Subcutaneous adipose tissue (tissue), 4 donors: ENCODE measurements around the gene LSM14A. TPM values are rescaled to one million over a fixed set of nuclear protein-coding genes. Genes with fewer than 3 reads are reported as not detected.

Experiments
- total RNA-seq, 4 donors: library from RNA; depleted of rRNA; stranded (reverse); fragments of >200 nt; gene quantifications; one replicate each; pipeline ENCODE4 v1.1.0, GENCODE V29; 2016
- TF ChIP-seq, protein P1 (sequence below): fragments of 450-650 bp; IDR thresholded peaks from one replicate; pipeline ENCODE4 v1.5.1; 2016; ENCODE audit warnings: low read depth, mild to moderate bottlenecking, control low read depth, antibody characterized with exemption, moderate library complexity

LSM14A gene
- total RNA-seq, 4 donors from 2014 or later = 60.9 to 113 (median 89.1) TPM

DNA sequence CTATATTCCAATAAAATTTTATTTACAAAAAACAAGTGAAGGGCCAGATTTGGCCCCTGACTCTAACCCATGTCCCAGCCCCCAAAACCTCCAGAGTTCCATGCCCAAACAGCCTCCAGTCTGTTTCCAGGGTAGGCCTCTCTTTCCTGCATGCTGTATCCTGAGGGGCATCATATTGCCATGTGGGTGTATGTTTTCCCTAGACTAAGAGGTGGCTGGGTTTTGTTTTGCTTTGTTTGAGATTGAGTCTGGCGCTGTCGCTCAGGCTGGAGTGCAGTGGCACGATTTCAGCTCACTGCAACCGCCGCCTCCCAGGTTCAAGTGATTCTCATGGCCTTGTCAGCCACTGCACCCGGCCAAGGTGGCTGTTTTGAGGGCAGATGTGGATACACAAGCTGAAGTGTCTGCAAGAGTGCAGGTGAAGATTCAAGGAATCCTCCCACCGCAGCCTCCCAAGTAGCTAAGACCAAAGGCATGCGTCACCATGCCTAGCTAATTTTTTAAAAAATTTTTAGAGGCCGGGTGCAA is 23.6 kb upstream of the LSM14A start:
- TF ChIP-seq, protein P1, sequence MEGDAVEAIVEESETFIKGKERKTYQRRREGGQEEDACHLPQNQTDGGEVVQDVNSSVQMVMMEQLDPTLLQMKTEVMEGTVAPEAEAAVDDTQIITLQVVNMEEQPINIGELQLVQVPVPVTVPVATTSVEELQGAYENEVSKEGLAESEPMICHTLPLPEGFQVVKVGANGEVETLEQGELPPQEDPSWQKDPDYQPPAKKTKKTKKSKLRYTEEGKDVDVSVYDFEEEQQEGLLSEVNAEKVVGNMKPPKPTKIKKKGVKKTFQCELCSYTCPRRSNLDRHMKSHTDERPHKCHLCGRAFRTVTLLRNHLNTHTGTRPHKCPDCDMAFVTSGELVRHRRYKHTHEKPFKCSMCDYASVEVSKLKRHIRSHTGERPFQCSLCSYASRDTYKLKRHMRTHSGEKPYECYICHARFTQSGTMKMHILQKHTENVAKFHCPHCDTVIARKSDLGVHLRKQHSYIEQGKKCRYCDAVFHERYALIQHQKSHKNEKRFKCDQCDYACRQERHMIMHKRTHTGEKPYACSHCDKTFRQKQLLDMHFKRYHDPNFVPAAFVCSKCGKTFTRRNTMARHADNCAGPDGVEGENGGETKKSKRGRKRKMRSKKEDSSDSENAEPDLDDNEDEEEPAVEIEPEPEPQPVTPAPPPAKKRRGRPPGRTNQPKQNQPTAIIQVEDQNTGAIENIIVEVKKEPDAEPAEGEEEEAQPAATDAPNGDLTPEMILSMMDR = no peak

DNA sequence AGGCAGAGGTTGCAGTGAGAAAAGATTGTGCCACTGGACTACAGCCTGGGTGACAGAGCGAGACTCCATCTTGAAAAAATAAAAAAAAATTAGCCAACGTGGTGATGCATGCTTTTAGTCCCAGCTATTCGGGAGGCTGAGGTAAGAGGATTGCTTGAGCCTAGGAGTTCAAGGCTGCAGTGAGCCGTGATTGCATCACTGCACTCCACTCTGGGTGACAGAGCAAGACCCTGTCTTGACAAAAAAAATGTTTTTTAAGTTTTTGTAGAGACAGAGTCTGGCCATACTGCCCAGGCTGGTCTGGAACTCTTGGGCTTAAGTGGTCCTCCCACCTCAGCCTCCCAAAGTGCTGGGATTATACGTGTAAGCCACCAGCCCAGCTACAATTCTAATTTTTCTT is 22.4 kb upstream of the LSM14A start:
- TF ChIP-seq, protein P1 = no peak

DNA sequence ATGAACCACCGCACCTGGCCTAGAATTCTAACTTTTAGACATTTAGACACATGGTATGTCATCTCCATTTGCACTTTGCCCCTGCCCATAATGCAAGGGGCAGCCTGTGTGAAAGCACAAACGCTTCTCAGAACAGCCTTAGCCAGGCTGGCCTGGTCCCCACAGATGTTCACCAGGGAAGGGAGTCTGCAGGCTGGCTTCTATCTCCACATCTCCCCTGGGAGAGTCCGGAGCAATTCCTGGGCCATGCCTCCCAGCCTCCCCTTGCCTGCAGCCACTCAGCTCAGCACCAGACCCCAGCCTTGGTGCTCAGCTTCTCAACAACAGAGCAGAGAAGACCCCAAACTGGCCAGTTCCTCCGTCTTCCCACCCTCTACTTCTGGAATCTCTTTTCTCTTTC is 21.7 kb upstream of the LSM14A start:
- TF ChIP-seq, protein P1 = no peak

DNA sequence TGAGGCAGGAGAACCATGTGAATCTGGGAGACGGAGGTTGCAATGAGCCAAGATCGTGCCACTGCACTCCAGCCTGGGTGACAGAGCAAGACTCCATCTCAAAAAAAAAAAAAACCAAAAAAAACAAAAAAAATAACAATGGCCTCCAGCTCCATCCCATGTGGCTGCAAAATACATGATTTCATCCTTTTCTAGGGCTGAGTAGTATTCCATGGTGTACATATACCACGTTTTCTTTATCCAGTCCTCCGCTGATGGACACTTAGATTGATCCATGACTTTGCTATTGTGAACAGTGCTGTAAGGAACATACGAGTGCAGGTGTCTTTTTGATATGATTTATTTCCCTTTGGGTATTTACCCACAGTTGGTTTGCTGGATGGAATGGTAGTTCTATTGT is 20.9 kb upstream of the LSM14A start:
- TF ChIP-seq, protein P1 = no peak

DNA sequence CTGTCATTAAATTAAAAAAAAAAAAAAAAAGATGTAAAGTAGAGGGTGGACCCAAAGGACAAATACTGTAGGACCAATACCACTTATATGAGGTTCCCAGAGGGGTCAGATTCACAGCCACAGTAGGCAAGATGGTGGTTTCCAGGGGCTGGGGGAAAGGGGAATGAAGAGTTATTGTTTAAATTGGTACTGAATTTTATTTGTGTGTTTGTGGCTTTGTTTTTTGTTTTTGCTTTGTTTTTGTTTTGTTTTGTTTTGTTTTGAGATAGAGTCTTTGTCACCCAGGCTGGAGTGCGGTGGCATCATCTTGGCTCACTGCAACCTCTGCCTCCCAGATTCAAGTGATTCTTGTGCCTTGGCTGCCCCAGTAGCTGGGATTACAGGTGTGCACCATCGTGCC is 17.9 kb upstream of the LSM14A start:
- TF ChIP-seq, protein P1 = no peak

DNA sequence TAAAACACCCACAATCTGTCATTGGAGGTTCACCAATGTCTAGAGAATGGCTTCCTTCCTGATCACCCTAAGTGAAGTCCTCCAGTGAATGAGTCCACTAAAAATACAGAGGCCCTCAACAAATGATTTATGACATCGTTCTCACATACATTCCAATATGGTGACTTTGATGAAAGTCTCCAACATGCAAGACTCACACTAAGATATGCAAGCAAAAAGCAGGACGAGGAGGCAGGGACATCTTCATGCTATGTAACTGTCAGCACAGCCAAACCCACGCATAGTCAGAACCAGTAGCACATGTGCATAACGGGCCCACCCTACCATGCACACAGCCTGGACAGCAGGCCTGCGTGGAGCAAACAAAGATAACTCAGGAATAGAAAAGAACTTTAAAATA is 16.6 kb upstream of the LSM14A start:
- TF ChIP-seq, protein P1 = no peak

DNA sequence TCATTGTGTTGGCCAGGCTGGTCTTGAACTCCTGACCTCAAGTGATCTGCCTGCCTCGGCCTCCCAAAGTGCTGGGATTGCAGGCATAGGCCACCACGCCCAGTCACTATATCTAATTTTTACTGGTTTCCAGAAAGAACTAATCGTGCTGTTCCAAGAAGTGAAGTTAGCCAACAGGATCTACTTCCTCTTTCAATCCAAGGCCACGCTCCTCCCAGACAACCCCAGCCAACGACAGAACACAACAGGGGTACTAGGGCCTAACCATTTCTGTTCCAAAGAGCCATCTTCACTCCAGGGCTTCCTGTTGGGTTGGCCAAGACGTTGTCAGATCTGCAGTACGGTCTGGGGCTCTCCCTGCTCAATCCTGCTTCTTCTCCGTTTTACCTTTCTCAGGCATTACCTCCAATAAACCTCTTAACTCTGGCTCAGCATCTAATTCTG is 7.0 kb upstream of the LSM14A start:
- TF ChIP-seq, protein P1 = no peak
